ENCODE data around the gene PRRT3.
"Not testable (repeated sequence)": the region's sequence is repeated elsewhere in the genome, so short reads cannot be mapped to it uniquely, and the experiment has no call there.

PRRT3 gene

GRCh38 chr3:9917820-9918219 lies 34.4 kb downstream of the PRRT3 start:
- no peak for DNase-seq

GRCh38 chr3:9916734-9917680 lies 35.2 kb downstream of the PRRT3 start, which contains the start of gene IL17RC:
IL17RC (plus strand) TSS chr3:9917098; CDS start chr3:9917316, 218 bp downstream.
- DNase-seq = peak; percentile 88

GRCh38 chr3:9916346-9916733 lies 35.9 kb downstream of the PRRT3 start:
- peak; percentile 81 for DNase-seq

- DNase-seq = peak; percentile 81
Observed at GRCh38 chr3:9915254-9916141, 36.7 kb downstream of the PRRT3 start.

GRCh38 chr3:9914559-9915253 lies 37.5 kb downstream of the PRRT3 start:
- DNase-seq = no peak

- DNase-seq = no peak
Observed at GRCh38 chr3:9914011-9914410, 38.2 kb downstream of the PRRT3 start.

- no peak for DNase-seq
Observed at GRCh38 chr3:9913601-9914000, 38.6 kb downstream of the PRRT3 start.

GRCh38 chr3:9912294-9912935 lies 39.8 kb downstream of the PRRT3 start:
- peak; percentile 7 for DNase-seq

- no peak for DNase-seq
Observed at GRCh38 chr3:9911863-9912262, 40.3 kb downstream of the PRRT3 start.

- DNase-seq = no peak
Observed at GRCh38 chr3:9909221-9910013, 42.8 kb downstream of the PRRT3 start.

GRCh38 chr3:9908286-9908685 lies 43.9 kb downstream of the PRRT3 start:
- no peak for DNase-seq

- DNase-seq = no peak
Observed at GRCh38 chr3:9906480-9906879, 45.7 kb downstream of the PRRT3 start.

GRCh38 chr3:9903904-9904303 lies 48.3 kb downstream of the PRRT3 start:
- no peak for DNase-seq

- DNase-seq = peak; percentile 78
Observed at GRCh38 chr3:9903238-9903624, 49.0 kb downstream of the PRRT3 start.

GRCh38 chr3:9902372-9903237 lies 49.6 kb downstream of the PRRT3 start, which contains the start of gene IL17RE:
IL17RE (plus strand) TSS chr3:9902848; CDS start chr3:9902933, 85 bp downstream.
- peak; percentile 26 for DNase-seq

- DNase-seq = no peak
Observed at GRCh38 chr3:9901967-9902366, 50.2 kb downstream of the PRRT3 start.

GRCh38 chr3:9900965-9901415 lies 51.2 kb downstream of the PRRT3 start:
- not testable (repeated sequence) for DNase-seq

GRCh38 chr3:9899289-9899791 lies 52.9 kb downstream of the PRRT3 start:
- no peak for DNase-seq

GRCh38 chr3:9898467-9899241 lies 53.6 kb downstream of the PRRT3 start:
- DNase-seq = no peak
